AG09319 (cell line): ENCODE measurements around the gene FTL.
A peak's percentile ranks its signal among the peaks of the same experiment; 100 is the strongest.

Experiments used
- DNase-seq: peaks from one replicate; pipeline ENCODE4 v3.0.0-alpha.2; 2010; ENCODE audit warnings: low read depth; ENCODE audit errors: extremely low read depth
- TF ChIP-seq, protein P1 (sequence below): IDR thresholded peaks from 2 replicates; pipeline ENCODE4 v1.5.1; 2011; ENCODE audit warnings: low read depth, mild to moderate bottlenecking, inconsistent platforms, low read length, moderate library complexity

The FTL gene

DNA sequence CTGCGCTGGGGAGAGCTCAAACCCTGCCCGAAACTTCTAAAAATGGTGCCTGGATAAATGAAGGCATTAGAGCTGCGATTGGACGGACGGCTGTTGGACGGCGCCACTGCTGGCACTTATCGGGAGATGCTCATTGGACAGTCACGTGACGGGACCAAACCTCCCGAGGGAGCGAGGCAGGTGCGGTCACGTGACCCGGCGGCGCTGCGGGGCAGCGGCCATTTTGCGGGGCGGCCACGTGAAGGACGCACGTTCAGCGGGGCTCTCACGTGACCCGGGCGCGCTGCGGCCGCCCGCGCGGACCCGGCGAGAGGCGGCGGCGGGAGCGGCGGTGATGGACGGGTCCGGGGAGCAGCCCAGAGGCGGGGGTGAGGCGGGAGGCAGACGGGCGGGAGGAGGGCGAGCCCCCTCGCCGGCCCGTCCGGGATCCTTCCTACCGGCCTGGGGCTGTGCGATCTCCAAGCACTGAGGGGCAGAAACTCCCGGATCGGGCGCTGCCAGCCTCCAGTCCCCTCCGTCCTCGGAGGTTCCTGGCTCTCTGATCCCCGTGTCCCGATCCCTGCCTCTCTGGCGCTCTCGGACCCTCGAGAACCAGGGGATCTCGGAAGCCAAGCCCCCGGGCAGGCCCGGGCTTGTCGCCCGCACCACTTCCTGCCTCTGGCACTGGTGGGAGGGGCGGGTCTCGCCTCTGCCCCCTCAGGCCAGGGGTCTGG lies 10.4 kb upstream of the FTL start, which contains the start of gene BAX:
Gene BAX, plus strand, starts transcription at position 281 of the 713 bp plus-strand sequence. Its CDS starts 54 bp downstream, at position 335.
- DNase-seq, result peak; percentile 86
- TF ChIP-seq, protein P1, sequence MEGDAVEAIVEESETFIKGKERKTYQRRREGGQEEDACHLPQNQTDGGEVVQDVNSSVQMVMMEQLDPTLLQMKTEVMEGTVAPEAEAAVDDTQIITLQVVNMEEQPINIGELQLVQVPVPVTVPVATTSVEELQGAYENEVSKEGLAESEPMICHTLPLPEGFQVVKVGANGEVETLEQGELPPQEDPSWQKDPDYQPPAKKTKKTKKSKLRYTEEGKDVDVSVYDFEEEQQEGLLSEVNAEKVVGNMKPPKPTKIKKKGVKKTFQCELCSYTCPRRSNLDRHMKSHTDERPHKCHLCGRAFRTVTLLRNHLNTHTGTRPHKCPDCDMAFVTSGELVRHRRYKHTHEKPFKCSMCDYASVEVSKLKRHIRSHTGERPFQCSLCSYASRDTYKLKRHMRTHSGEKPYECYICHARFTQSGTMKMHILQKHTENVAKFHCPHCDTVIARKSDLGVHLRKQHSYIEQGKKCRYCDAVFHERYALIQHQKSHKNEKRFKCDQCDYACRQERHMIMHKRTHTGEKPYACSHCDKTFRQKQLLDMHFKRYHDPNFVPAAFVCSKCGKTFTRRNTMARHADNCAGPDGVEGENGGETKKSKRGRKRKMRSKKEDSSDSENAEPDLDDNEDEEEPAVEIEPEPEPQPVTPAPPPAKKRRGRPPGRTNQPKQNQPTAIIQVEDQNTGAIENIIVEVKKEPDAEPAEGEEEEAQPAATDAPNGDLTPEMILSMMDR, result no peak

DNA sequence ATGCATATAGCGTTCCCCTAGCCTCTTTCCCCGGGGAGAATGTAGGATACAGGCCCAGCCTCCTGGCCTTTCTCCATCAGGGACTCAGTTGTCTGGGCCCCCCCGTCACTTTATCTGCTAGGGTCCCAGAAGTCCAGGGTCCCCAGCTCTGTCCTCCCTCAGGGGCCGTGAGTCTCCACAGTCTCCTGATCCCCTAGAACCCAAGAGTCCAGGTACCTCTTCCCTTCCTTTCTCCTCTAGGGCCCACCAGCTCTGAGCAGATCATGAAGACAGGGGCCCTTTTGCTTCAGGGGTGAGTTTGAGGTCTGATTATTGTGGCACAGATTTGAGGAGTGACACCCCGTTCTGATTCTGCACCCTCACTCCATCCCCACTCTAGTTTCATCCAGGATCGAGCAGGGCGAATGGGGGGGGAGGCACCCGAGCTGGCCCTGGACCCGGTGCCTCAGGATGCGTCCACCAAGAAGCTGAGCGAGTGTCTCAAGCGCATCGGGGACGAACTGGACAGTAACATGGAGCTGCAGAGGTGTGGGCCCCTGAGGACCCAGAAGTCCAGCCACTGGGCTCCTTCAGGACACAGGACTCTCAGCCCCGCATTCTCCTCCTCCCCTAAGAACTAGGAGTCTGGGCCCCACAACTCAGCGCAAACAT lies 9.7 kb upstream of the FTL start:
- no peak for DNase-seq
- TF ChIP-seq, protein P1, result no peak

DNA sequence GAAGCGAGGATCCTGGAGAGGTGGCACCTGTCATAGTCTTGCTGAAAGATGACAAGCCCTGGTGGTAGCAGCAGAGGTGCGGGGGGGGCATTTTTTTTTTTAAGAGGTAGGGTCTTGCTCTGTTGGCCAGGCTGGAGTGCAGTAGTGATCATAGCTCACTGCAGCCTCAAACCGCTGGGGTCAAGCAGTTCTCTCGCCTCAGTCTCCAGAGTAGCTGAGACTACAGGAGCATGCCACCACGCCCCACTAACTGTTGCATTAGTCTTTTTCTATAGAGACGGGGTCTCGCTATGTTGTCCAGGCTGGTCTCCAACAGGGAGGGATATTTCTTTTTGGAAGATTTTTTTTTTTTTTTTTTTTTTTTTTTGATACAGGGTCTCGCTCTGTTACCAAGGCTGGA lies 7.1 kb upstream of the FTL start:
- TF ChIP-seq, protein P1, result no peak
- DNase-seq, result no peak

GRCh38 chr19:48959341-48960239 lies 5.5 kb upstream of the FTL start:
- TF ChIP-seq, protein P1, result no peak
- DNase-seq, result no peak

DNA sequence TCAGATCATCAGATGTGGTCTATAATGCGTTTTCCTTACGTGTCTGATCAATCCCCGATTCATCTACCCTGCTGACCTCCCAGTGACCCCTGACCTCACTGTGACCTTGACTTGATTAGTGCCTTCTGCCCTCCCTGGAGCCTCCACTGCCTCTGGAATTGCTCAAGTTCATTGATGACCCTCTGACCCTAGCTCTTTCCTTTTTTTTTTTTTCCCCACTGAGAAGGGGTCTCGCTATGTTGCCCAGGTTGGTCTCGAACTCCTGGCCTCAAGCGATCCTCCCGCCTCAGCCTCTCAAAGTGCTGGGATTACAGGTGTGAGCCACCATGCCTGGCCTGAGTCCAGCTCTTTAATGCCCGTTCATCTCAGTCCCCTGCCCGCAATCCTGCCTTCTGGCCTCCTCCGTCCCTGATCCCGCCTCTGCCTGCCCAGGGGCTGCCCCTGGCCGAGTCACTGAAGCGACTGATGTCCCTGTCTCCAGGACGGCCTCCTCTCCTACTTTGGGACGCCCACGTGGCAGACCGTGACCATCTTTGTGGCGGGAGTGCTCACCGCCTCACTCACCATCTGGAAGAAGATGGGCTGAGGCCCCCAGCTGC lies 4.0 kb upstream of the FTL start:
- DNase-seq, result no peak
- TF ChIP-seq, protein P1, result no peak

DNA sequence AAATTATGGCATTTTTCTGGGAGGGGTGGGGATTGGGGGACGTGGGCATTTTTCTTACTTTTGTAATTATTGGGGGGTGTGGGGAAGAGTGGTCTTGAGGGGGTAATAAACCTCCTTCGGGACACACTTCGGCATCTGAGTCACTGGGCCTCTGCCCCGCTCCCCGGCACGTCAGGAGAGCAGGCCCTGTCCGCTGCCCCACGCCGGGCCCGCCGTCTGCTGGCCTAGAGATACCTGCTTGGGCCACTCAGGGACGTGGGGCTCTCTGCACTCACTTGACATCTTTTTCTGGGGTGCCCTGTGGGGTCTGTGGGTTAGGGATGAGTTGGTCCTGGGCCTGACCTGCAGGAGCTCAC lies 3.5 kb upstream of the FTL start:
- no peak for DNase-seq
- TF ChIP-seq, protein P1, result no peak
